ENCODE results near the gene ECHS1.

ECHS1 gene

DNA sequence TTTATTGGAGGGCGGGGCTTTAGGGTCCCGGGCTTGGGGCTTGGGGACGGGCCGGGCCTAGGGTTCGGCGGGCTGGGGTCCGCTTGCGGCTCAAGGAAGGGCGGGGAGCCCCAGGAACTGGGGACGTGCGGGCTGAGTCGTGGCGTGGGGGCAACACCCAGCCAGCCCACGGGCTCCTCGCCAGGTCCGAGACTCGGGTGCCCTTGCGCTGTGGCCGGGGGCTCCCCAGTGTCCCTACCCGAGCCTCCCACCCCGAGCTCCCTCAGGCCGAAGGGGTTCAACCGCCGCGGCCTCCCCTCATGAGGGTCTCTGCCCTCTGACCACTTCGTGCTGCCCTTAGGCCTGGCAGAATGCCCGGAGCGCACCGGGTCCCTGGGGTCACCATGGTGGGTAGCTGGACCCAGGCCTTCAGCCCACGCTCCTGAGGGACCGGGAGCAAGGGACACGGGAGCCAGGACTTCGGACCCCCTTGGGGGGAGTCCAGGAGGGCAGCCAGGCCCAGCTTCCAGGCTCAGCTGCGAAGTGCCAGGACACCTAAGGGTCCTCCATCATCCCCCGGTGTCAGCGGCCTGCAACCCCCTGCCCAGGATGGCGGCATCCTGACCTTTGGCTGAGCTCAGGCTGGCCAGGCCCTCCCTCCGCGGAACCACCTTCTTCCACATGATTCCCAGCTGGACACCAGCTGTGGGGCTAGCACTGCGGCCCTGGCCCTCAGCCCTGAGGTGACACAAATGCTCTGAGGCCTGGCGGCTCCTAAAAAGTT lies 14.8 kb downstream of the ECHS1 start:
- no peak for DNase-seq (ENCODE audit: low read depth in 2 of 2)

DNA sequence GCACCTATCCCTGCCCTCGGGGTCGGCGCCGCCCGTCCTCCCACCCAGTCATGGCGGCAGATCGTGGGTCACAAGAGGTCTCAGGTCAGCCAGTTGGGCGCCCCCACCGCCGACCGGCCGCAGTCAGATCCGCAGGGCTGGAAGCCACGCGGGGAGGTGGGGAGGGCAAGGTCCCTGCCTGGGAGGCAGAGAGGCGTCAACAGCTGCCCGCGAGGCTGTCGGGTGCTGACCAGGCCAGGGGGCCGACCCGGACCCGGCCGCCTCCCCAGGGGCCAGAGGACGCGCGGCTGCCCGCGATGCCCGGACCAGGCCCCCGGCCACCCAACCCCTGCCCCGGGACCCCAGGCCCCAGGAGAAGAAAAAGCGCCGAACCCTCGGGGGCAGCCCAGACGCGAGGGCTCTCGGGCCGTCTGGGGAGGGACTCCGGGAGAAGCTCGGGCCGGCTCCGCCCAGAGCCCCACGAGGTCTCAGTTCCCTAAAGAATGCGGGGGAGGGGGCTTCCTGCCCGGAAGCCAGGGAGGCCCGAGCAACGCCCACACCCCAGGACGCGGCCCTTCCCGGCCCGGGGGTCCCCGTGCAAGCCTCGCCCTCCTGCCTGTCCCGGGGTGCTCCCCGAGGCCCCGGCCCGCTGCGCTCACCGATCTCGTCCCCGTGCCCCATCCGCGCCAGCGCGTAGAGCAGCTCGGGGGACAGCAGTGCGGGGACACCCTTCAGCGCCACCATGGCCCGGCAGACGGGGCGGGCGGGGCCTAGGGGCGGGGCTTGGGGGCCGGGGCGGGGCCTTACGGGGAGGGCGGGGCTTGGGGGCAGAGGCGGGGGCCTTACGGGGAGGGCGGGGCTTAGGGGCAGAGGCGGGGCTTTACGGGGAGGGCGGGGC lies 15.6 kb downstream of the ECHS1 start, which contains the start of gene FUOM:
Gene FUOM (minus strand): TSS at position 735 of the 877 bp plus-strand sequence. CDS start 12 bp downstream, at position 723.
- DNase-seq (ENCODE audit: low read depth in 2 of 2): peak in 1 of 2 donors; percentile 41

DNA sequence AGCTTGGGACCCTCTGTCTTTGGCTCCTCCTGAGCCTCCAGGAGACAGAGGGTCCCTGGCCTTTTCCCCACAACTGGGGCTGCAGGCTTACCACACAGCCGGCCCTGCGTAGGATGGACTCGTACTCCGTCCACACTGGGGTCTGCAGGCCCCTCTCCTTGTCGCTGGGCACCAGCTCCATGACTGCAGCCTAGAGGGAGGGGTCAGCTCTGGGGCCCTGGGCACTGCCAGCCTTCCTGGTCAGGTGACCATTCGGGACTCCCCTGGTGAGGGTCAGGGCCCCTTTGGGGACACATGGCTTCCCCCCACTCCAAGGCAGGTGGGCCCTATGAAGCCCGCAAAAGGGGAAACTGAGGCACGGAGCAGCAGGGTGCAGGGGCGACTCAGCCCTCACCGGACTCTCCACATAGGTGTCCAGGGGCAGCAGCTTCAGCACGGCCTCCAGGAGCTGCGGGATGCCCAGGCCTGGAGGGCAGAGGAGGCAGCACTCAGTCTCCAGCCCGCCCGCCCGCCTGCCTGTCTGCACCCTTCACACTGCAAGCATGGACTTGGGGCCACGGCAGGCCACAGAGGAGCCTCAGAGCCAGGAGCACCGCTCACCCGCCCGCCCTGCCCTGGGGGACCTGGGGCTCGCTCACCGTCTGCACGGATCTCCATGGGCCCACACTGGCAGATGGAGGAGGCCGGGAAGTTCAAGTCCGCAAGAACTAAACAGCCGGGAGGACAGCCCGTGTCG lies 16.4 kb downstream of the ECHS1 start:
- DNase-seq (ENCODE audit: low read depth in 2 of 2): no peak

DNA sequence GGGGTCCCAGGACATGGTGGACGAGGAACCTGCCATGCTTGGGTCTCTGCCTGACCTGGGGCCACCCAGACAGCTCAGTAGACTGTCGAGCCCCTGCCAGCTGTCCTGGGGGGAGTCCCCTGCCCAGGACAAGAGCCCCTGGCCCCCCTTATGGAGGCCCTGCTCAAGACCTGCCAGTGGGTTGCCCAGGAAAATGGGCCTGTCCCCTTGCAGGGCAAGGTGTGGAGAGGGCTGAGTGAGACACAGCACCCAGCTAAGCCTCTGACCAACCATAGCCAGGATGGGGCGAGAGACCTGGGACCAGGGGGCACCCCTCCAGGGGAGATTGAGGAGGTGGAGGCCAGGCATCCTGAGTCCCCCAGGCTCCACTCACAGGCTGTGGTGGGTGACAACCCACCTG lies 17.2 kb downstream of the ECHS1 start:
- DNase-seq (ENCODE audit: low read depth in 2 of 2): no peak

- DNase-seq (ENCODE audit: low read depth in 2 of 2): no peak
These were observed 17.9 kb downstream of the ECHS1 start for GRCh38 chr10:133355266-133355665.

GRCh38 chr10:133354672-133355240 lies 18.4 kb downstream of the ECHS1 start:
- DNase-seq (ENCODE audit: low read depth in 2 of 2): no peak

DNA sequence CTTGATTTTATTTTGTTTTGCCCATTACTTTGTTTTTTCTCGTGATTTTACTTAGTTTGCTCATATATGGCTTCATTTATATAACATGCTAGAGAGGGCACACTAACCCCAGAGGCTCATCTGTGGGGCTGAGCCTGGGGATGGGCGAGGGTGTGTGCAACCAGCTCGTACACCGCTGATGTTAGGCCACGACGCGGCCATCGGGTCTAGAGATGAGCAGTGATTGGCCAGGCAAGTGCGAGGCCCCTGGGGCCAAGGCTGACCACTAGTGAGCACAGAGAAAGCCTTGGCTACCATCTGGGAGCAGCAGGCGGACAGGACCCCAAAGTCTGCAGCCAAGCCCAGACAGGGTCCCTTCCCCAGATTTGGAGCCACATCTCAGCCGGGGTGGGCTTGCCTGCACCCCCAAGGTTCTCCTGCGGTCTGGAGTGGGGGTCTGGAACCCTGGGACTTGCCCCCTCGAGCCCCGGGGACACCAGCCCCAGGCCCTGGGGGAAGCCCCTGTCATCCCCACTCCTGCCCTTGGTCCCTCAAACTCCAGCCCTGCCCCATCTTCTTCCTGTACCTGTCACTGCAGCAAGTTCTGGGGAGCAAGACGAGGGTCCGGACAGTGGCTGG lies 19.1 kb downstream of the ECHS1 start:
- no peak for DNase-seq (ENCODE audit: low read depth in 2 of 2)

DNA sequence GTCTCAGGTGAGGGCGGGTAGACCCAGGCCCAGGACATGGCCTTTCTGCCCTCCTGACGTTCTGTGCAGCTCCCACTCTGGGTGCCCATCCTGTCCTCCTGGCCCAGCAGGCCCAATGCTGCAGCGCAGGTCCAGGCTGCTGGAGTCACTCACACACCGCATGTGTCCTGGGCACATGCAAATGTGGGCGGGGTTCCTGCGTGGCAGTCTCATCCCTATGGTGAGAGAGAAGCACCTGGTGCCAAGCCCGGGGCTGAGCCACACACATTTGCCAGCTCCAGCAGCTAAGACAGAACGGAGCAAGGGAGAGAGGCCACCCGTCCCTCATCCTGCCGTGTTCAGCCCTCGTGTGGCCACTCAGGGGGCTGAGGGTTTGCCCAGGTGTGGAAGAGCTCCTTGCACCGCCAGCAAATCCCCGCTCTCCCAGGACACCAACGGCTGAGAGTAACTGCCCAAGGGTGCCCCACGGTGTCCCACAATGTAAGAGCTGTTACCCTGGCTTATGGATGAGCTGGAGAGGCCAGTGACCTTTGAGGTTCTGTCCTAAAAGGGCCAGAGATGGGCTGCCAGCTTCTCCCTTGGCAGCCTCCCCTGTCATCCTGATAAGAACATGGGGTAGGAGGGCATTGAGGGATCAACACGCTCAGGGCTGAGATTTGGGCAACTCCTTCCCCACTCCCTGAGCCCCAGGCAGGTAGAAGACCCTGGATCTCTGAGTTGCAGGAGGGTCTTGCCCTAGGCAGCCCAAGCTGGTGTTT lies 19.8 kb downstream of the ECHS1 start:
- no peak for DNase-seq (ENCODE audit: low read depth in 2 of 2)

- DNase-seq (ENCODE audit: low read depth in 2 of 2): no peak
These were observed 21.5 kb downstream of the ECHS1 start for GRCh38 chr10:133351408-133352318.

- no peak for DNase-seq (ENCODE audit: low read depth in 2 of 2)
These were observed 22.2 kb downstream of the ECHS1 start for GRCh38 chr10:133350950-133351329.

DNA sequence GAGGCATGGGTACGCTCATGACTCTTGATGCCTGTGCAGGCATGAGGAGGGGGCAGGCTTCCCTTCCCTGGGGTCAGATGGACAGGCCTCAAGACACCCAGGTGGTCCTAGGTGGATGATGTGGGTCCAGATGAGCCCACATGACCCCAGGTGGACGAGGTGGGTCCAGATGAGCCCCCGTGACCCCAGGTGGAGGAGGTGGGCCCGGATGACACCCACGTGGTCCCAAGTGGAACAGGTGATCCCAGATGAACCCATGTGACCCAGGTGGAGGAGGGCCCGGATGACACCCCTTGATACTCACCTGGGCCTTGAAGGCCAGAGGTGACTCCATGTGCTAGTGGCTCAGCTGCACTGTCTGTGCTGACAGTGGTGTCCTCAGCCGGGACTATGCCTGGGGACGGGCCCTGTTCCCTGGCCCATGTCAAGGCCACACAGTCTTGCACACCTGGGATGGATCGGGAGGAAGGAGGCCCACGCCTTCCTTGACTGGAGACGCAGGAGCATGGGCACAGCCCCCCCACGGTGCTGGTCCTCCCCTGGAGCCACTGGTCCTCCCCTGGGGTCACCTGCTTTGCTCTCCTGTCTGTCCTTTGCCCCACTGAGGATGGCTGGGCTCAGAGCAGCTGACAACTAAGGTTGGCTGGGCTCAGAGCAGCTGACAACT lies 22.7 kb downstream of the ECHS1 start:
- no peak for DNase-seq (ENCODE audit: low read depth in 2 of 2)

DNA sequence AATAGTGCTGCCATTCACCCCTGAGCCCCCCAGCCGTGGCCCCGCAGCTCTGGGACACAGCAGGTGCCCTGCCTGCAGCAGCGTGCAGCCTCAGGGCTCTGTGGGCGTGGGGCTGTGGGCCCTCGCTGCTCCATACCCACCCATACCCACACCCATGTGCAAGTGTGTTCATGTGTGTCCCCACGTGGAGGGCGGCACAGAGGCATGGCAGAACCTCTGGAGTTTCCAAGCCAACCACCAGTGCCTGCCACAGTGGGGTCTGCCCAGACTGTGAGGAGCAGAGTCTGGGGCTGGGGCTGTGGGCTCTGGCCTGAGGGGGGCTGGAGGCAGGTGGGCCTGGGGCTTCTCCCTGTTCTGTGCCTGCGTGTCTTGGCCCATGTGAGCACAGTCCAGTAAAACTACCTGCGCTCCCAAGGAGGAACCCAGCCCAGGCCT lies 23.6 kb downstream of the ECHS1 start:
- DNase-seq (ENCODE audit: low read depth in 2 of 2): no peak

GRCh38 chr10:133349160-133349568 lies 24.0 kb downstream of the ECHS1 start:
- no peak for DNase-seq (ENCODE audit: low read depth in 2 of 2)

- no peak for DNase-seq (ENCODE audit: low read depth in 2 of 2)
These were observed 25.2 kb downstream of the ECHS1 start for GRCh38 chr10:133347710-133348517.

DNA sequence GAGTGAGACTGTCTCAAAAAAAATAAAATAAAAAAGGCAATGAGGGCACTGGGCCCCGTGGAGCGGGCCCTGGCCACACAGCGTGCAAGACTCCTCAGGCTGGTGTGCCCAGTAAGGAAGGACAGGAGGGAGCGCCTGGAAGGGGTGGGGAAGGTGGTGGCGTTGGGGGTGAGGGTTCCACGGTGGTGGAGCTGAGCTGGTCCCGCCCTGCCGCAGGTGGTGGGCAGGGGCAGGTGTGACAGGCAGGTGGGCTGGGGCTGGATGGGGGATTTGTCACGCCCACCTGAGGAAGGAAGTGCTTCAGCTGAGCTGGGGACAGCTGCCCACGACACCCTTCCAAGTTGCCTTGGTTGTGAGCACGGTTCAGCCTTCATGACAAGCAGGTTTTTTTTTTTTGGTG lies 26.7 kb downstream of the ECHS1 start:
- no peak for DNase-seq (ENCODE audit: low read depth in 2 of 2)

DNA sequence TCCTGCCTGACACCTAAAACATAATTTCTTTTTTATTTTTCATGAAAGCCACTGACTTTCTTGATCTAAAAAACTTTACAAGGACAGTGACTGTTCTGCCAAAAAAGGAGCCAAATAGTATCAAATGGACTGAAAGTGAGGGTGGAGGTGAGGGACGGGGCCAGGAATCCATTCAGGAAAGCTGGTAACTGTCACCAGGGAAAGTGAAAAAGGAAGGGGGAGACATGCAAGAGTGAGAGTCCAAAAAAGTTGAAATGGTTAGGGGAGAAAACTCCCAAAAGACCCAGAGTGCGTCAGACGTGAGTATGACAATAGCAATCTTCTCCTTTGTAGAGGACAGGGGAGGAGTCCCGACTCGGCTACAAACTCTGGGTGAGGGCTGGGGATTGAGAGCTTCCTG lies 28.9 kb downstream of the ECHS1 start:
- DNase-seq (ENCODE audit: low read depth in 2 of 2): no peak

GRCh38 chr10:133343558-133343957 lies 29.6 kb downstream of the ECHS1 start:
- no peak for DNase-seq (ENCODE audit: low read depth in 2 of 2)

DNA sequence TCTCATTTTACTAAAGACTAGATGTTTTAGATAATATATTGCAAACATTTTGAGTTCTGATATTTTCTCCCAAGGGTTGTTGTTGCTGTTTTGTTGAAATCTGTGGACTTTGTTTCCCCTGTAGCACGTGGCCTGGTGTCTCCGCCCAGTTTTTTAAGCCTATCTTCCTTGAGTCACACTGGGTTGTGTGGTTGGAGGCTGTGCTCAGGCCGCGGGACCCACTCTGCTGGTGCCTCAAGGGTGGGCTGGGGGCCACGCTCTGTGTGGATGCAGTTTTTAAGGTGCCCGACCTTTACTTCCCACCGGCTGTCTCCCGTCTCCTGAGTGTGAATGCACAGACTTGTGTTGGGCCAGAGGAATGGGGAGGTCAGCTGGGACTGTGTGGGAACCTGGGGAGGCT lies 30.2 kb downstream of the ECHS1 start:
- no peak for DNase-seq (ENCODE audit: low read depth in 2 of 2)
